ENCODE measurements around the gene ZNF69.
"Not testable (repeated sequence)": the region's sequence is repeated elsewhere in the genome, so short reads cannot be mapped to it uniquely, and the experiment has no call there.

ZNF69 gene

DNA sequence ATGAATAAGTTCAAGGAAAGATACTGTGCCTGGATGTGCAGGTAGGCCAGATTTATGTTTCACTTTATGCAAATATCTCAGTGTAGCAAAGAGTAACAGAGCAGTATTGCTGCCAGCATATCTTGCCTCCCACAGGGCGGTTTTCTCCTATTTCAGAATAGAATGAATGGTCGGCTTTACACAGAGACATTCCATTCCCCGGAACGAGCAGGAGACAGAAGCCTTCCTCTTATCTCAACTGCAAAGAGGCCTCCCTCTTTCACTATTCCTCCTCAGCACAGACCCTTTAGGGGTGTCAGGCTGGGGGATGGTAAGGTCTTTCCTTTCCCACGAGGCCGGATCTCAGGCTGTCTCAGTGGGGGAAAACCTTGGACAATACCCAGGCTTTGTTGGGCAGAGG is 2.3 kb downstream of the ZNF69 start:
- DNase-seq (ENCODE audit: low read depth, low spot score); H3K4me3 ChIP-seq (ENCODE audit: low read length): not testable (repeated sequence)

DNA sequence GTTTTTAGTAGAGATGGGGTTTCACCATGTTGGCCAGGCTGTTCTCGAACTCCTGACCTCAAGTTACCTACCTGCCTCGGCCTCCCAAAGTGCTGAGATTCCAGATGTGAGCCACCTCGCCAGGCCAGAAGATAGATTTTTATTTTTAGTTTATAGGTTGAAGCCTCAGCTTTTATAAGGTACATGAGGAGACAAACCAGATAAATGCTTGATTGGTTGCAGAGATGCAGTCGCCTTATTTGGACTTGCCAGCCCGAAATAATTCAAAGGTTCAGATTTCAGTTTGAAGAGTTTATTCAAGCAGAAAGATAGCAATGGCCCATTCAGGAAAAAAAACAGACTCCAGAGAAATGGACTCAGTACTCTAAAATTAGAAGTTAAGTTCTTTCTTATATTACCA is 3.1 kb downstream of the ZNF69 start:
- no peak overlapping the region for H3K4me3 ChIP-seq (ENCODE audit: low read length)

DNA sequence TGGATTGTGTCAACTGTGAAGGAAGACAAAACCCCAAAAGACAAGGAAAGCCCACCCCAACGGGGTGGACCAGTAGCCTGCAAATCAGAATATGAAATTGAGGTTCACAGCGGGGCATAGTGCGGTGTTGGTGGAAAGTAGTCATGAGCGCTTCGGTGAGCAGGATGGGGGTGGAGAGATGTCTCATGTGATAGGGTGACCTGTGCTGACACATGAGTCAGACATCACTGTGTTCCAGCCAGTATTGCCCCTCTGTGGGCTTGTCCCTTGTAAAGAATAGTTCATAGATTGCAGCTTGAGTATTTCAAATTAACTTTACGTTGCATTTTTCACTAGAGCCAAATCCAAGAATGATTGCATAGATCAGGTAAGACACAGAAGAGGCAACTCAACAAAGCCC is 7.3 kb downstream of the ZNF69 start:
- no peak for DNase-seq (ENCODE audit: low read depth, low spot score)
- H3K4me3 ChIP-seq (ENCODE audit: low read length), result no peak overlapping the region

More for the DNA sequence above, 3.1 kb downstream of the ZNF69 start:
- DNase-seq (ENCODE audit: low read depth, low spot score), result no peak

DNA sequence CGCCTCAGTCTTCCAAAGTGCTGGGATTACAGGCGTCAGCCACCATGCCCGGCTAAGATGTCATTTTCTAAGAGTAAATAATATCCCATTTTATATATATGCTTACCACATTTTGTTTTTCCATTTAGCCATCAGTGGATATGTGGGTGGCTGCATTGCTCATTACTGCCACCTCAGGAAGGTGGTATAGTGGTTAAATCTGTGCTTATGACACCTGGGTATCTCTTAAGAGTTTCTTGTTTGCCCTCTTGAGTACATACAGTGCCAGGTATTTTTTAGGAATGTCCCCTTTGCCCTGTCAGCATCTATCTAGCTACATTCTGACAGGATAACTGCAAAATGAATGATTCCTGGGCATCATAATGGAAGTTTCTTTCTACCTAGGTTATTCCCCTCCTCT is 14.6 kb downstream of the ZNF69 start:
- DNase-seq (ENCODE audit: low read depth, low spot score), result no peak
- H3K4me3 ChIP-seq (ENCODE audit: low read length), result no peak overlapping the region

DNA sequence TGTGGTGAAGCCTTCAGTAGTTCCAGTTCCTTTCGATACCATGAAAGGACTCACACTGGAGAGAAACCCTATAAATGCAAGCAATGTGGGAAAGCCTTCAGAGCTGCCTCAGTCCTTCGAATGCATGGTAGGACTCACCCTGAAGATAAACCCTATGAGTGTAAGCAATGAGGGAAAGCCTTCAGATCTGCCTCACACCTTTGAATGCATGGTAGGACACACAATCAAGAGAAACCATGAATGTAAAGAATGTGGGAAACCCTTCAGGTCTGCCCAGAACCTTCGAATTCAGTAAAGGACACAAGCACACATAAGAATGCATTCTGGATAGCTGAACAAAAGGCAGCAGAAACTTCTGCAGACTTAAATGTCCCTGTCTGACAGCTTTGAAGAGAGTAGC is 18.3 kb downstream of the ZNF69 start:
- no peak overlapping the region for H3K4me3 ChIP-seq (ENCODE audit: low read length)
- no peak for DNase-seq (ENCODE audit: low read depth, low spot score)

DNA sequence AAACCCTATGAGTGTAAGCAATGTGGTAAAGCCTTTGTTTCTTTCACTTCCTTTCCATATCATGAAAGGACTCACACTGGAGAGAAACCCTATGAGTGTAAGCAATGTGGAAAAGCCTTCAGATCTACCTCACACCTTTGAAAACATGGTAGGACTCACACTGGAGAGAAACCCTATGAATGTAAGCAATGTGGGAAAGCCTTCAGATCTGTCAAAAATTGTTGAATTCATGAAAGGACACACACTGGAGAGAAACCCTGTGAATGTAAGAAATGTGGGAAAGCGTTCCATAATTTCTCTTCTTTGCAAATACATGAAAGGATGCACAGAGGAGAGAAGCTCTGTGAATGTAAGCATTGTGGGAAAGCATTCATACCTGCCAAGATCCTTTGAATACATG is 24.4 kb downstream of the ZNF69 start:
- DNase-seq (ENCODE audit: low read depth, low spot score); H3K4me3 ChIP-seq (ENCODE audit: low read length): not testable (repeated sequence)

DNA sequence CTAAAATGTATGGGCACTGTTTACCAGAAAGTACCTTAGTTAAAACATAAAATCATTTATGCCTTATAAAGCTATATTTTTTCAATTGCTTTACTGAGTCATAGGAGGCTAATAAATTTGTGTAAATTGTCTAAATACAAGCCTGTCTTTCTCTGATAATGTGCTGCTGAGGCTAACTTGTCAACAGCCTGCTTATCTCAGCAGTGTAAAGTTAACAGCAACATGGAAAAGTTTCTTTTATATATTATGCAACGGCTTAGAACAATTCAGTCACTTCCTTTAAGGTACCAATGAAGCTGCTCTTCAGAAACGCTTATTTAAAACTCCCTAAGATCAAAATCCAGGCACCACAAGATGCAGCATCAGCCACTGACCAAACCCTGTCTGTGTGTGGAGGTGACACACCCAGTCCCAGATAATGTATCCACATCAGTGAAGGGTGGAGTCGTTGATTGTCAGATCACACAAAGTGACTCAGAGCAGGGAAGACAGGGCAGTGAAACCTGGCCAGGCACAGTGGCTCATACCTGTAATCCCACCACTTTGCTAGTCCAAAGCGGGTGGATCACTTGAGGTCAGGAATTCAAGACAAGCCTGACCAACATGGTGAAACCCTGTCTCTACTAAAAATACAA is 27.0 kb downstream of the ZNF69 start:
- not testable (repeated sequence) for DNase-seq (ENCODE audit: low read depth, low spot score); H3K4me3 ChIP-seq (ENCODE audit: low read length)

DNA sequence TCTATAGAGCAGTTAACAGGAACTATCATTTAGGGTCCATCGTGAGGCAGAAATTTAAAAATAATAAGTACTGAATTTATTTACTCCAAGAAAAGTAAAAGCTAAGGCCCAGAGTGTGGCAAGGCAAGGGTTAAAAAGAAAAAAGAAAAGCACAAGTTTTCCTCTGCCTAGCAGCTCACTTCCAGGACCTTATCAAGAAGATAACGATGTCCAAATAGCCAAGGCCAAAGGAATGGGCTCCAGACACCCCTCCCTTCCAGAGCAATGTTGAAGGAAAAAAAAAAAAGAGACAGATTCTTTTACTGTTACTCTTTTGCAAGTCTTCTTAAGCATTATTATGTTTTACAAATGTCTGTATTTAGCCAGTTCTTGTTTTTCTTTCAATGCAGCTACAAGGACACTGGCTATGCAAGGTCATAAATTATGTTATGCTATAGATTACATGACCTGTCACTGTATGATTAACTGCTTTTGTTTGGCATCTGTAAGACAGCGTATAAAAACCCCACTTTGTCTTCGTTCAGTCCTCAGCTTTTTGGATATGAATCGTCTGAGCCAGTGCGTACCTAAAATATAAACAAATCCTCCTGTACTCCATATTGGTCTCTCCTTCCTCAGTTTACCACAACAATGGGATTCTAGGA is 34.4 kb downstream of the ZNF69 start:
- no peak for DNase-seq (ENCODE audit: low read depth, low spot score)
- no peak overlapping the region for H3K4me3 ChIP-seq (ENCODE audit: low read length)

DNA sequence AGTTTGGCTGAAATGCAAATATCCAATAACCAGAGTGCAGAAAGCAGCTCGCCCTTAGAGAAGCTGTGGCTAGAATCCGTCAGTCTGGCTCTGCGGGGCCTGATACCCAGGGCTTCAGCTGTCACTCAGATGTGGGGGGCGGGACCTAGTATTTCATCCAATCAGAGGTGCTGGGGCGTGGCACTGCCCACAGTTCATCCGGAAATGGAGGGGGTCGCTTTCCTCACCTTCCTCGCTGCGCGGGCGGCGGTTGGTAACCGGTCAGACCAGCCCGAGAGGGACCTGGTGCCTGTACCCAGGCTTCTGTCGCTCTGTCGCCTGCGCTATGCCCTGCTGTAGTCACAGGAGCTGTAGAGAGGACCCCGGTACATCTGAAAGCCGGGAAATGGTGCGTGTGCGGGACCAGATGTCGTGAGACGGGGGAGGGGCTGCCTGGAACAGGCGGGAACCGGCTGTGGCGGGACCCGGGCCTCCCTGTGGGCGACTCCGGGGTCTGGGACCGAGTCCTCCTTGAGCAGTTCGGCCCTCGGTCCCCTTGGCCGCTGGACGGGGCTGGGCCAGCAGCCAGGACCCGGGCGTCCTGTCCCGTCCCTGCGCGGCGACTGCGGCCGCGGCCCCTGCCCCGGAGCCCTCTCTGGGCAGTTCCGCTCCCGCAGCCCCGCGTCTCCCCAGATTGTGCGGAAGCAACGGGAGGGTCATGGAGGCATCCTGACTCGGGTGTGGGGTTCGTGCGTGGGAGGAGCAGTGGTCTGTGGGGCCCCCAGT is 37.5 kb downstream of the ZNF69 start, which contains the start of gene ZNF700:
Gene ZNF700 (plus strand): TSS at position 222 of the 765 bp plus-strand sequence. CDS start 104 bp downstream, at position 326.
- peak within 1 kb of the TSS; percentile 81 for H3K4me3 ChIP-seq (ENCODE audit: low read length)
- peak; percentile 94 for DNase-seq (ENCODE audit: low read depth, low spot score)

DNA sequence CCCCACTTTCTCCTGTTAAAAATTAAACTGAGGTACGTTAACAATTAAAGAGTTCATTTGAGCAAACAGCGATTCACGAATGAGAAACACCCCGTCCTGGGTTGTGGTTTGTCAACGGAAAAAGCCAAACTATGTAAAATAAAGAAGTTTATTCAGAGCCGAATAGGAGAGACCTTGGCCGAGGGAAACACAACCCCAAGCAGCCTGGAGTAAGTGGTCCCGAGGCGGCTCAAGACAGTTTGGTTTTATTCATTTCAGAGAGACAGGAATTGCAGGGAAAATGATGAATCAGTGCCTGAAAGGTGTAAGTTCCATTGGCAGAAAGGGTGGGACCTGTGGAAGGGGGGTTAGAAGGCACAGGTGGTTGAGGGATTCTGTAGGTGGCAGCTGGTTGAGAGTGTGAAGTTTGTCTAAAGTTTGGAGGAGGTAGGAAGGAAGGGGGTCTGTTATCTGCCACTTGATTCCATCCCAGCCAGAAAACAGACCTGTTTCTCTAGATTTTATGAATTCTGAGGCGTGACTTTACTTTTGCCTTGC is 38.1 kb downstream of the ZNF69 start:
- DNase-seq (ENCODE audit: low read depth, low spot score), result not testable (repeated sequence)

DNA sequence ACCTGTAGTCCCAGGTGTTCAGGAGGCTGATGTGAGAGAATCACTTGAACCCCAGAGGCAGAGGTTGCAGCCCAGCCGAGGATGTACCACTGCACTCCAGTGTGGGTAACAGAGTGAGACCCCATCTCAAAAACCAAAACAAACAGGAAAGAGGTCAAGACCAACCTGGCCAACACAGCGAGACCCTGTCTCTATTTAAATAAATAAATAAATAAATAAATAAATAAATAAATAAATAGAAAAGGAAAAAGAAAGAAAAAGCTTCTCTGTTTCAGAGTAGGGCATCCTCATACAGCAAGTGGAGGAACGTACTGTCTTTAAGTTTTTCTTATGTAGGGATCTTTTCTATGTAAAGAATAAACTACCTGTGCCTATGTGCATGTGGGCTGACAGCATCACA is 39.6 kb downstream of the ZNF69 start:
- no peak for DNase-seq (ENCODE audit: low read depth, low spot score)
- no peak overlapping the region for H3K4me3 ChIP-seq (ENCODE audit: low read length)

More for the DNA sequence above, 38.1 kb downstream of the ZNF69 start:
- H3K4me3 ChIP-seq (ENCODE audit: low read length), result peak overlapping the region; percentile 81

DNA sequence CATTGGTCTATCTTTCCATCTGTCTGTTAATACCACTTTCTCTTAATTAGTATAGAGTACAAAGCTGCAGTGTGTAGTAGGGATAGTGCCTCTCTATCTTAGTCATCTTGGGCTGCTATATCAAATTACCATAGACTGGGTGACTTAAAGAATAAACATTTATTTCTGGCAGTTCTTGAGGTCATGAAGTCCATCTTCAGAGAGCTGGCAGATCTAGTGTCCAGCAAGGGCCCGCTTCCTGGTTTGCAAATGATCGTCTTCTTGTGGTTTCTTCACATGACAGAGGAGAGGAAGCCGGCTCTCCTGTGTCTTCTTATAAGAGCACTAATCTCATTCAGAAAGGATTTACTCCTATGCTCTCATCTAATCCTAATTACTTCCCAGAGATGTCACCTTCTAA is 43.5 kb downstream of the ZNF69 start:
- DNase-seq (ENCODE audit: low read depth, low spot score), result no peak
- no peak overlapping the region for H3K4me3 ChIP-seq (ENCODE audit: low read length)

DNA sequence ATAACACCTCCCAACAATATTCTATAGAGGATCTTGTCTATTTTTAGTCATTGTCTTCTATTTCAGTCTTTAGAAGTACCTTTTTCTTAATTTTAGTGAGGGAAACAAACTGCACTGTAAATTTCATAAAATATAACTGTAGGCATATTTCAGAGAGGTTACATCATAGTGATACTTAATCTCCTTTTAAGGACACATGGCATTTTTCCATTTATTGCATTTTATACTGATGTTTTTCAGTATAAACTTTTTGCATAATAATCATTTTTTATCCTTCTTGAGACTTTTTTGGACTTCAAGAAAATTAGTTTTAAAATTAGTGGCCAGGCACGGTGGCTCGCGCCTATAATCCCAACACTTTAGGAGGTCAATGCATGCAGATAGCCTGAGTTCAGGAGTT is 43.9 kb downstream of the ZNF69 start:
- H3K4me3 ChIP-seq (ENCODE audit: low read length), result no peak overlapping the region
- DNase-seq (ENCODE audit: low read depth, low spot score), result no peak

DNA sequence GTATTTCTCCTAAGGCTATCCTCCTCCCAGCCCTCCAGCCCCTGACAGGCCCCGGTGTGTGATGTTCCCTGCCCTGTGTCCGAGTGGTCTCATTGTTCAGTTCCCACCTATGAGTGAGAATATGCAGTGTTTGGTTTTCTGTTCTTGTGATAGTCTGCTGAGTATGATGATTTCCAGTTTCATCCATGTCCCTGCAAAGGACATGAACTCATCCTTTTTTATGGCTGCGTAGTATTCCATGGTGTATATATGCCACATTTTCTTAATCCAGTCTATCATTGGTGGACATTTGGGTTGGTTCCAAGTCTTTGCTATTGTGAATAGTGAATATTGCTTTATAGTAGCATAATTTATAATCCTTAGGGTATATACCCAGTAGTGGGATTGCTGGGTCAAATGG is 48.2 kb downstream of the ZNF69 start:
- not testable (repeated sequence) for DNase-seq (ENCODE audit: low read depth, low spot score); H3K4me3 ChIP-seq (ENCODE audit: low read length)

DNA sequence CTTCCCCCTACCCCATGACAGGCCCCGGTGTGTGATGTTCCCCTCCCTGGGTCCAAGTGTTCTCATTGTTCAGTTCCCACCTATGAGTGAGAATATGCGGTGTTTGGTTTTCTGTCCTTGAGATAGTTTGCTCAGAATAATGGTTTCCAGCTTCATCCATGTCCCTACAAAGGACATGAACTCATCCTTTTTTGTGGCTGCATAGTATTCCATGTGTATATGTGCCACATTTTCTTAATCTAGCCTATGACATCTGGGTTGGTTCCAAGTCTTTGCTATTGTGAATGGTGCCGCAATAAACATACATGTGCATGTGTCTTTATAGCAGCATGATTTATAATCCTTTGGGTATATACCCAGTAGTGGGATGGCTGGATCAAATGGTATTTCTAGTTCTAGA is 50.8 kb downstream of the ZNF69 start:
- H3K4me3 ChIP-seq (ENCODE audit: low read length); DNase-seq (ENCODE audit: low read depth, low spot score): not testable (repeated sequence)

DNA sequence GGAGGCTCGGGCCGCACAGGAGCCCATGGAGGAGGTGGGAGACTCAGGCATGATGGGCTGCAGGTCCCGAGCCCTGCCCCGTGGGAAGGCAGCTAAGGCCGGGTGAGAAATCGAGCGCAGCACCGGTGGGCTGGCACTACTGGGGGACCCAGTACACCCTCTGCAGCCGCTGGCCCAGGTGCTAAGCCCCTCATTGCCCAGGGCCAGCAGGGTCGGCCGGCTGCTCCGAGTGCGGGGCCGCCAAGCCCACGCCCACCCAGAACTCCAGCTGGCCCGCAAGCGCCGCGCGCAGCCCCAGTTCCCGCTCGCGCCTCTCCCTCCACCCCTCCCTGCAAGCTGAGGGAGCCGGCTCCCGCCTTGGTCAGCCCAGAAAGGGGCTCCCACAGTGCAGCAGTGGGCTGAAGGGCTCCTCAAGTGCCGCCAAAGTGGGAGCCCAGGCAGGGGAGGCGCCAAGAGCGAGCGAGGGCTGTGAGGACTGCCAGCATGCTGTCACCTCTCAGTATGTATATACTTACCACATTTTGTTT is 53.8 kb downstream of the ZNF69 start:
- not testable (repeated sequence) for H3K4me3 ChIP-seq (ENCODE audit: low read length); DNase-seq (ENCODE audit: low read depth, low spot score)

DNA sequence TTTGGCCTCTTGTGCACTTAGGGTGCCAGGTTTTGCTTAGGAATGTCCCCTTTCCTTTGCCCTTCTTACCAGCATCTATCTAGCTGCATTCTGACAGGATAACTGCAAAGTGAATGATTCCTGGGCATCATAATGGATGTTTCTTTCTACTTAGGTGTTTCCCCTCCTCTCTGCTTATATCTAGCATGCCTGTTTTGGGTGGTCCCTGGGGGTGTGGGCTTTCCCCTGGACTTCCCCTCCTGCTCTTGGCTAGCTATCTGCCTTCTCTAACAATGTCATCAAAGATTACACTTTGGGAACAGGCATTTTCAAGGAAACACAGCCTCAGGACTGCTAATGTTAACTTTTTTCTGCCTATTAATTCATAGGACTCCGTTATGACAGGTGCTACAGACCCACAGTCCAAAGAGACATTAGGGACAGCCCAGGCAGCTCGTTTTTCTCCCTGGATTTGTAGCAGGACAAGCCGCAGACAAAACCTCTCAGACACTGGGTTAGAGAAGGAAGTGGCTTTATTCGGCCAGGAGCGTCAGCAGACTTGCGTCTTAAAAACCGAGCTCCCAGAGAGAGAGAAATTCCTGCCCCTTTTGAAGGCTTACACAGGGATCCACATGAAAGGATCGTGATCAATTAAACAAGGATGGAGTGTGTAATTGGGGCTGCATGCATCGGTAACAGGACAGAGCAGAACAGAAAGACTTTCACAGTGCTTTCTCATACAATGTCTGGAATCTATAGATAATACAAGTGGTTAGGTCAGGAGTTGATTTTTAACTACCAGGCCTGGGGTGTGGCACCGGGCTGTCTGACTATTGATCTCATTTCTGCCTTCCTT is 54.6 kb downstream of the ZNF69 start:
- DNase-seq (ENCODE audit: low read depth, low spot score), result no peak
- H3K4me3 ChIP-seq (ENCODE audit: low read length), result no peak overlapping the region

DNA sequence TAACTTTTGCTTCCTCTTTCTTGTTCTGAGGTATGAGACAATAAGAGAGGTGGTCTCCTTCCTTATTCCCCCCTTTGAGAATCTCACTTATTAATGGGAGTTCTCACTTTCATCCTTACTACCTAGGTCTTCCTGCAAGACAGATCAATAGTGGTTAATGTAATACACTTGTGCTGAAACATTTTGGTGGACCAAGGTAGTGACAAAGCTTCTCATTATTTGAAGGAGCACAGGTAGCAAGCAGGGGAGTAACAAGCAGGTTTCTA is 55.2 kb downstream of the ZNF69 start:
- H3K4me3 ChIP-seq (ENCODE audit: low read length), result no peak overlapping the region
- no peak for DNase-seq (ENCODE audit: low read depth, low spot score)

DNA sequence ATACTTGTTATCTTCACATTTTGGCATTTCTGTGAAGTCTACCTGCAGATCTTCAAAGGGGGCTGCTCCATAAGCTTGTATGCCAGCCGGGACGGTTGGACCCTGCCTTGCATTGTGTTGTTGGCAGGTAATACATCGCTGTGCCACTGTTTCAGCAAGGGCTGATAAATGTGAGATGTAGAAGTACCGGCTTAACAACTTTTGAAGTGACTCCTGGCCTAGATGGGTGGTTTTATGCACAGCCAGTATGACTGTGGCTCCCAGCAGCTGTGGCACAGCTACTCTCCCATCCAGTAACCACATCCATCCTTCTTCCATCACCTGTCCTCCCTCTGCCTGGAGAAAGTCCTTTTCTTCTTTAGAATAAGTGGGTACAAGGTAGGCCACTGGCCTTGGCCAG is 57.1 kb downstream of the ZNF69 start:
- DNase-seq (ENCODE audit: low read depth, low spot score), result no peak
- no peak overlapping the region for H3K4me3 ChIP-seq (ENCODE audit: low read length)

All from Jurkat, Clone E6-1 (cell line).